HepG2 (cell line): ENCODE data around the gene PSORS1C1. TPM values are rescaled to one million over a fixed set of nuclear protein-coding genes. Genes with fewer than 3 reads are reported as not detected.
"Not testable (repeated sequence)": the region's sequence is repeated elsewhere in the genome, so short reads cannot be mapped to it uniquely, and the experiment has no call there.

Experiments used
- ATAC-seq: fragments of 200-7000 bp; cut with Tn5 transposase; 3 replicates; pipeline ENCODE4 v1.9.1; 2020; ENCODE audit warnings: mild to moderate bottlenecking, moderate library complexity
- BruUV-seq: library from RNA; stranded (reverse); fragments of 400-500 nt; replicated peaks from 2 replicates; lab custom pipeline; 2021; lab: Mats Ljungman, UMichigan
- CTCF ChIA-PET: fragments of 300-600 bp; formaldehyde crosslinking; extraction: SDS; loops from one replicate; lab custom pipeline; 2021; ENCODE audit warnings: low total read pairs, inconsistent platforms, low intra/inter-chr PET ratio; lab: Yijun Ruan, JAX
- POLR2A ChIA-PET: fragments of 350-600 bp; sonication (Branson Sonifier 250); formaldehyde crosslinking; loops from one replicate; lab custom pipeline; 2020; ENCODE audit warnings: antibody characterized with exemption, inconsistent platforms; lab: Yijun Ruan, JAX
- DNase-seq: peaks from one replicate; pipeline ENCODE4 v3.0.0-alpha.2; 2015; ENCODE audit warnings: low spot score
- FAIRE-seq: peaks from 3 replicates; lab custom pipeline; 2011; peaks lifted over from hg19 to GRCh38; lab: Jason Lieb, UNC
- H2AFZ ChIP-seq: one replicate; pipeline ENCODE4 v1.6.1; 2011; ENCODE audit warnings: low read length, inconsistent platforms
- H3K27ac ChIP-seq: fragments of 300-600 bp; 3 replicates; pipeline ENCODE4 v1.8.0; 2011; ENCODE audit warnings: mixed run types, mild to moderate bottlenecking, mixed read lengths, low read length, inconsistent platforms; ENCODE audit not compliant: insufficient read depth; ENCODE audit errors: extremely low read length
- H3K27me3 ChIP-seq, 2 experiments: fragments of 200-600 bp in 1 of 2; 2 replicates in 1 of 2; 3 replicates in 1 of 2; pipeline versions ENCODE4 v1.6.0 to v1.8.0; 2011; ENCODE audit warnings: low read length in 2 of 2, mild to moderate bottlenecking in 2 of 2, moderate library complexity in 2 of 2, inconsistent platforms in 1 of 2; ENCODE audit not compliant: insufficient read depth in 2 of 2, control insufficient read depth in 1 of 2
- H3K36me3 ChIP-seq, 2 experiments: fragments of 200-600 bp in 1 of 2; replicated peaks in 1 of 2; 2 replicates in 1 of 2; 3 replicates in 1 of 2; pipeline versions ENCODE4 v1.5.1 to v1.8.0; 2011; ENCODE audit warnings: low read length in 2 of 2, inconsistent platforms in 1 of 2; ENCODE audit not compliant: insufficient read depth in 2 of 2, control insufficient read depth in 1 of 2
- H3K4me1 ChIP-seq: 2 replicates; pipeline ENCODE4 v1.5.1; 2012; ENCODE audit warnings: low read length, inconsistent platforms; ENCODE audit not compliant: insufficient read depth
- H3K4me2 ChIP-seq: 2 replicates; pipeline ENCODE4 v1.6.0; 2011; ENCODE audit warnings: low read depth, low read length, inconsistent platforms
- H3K4me3 ChIP-seq, 3 experiments: fragments of 200-600 bp in 1 of 3; sonication (generic), shearing (Covaris generic) in 1 of 3; replicated peaks in 1 of 3; 2 replicates each; pipeline ENCODE4 v1.5.1; 2011 to 2016; ENCODE audit warnings: low read length in 3 of 3, inconsistent platforms in 2 of 3, low read depth in 2 of 3, mild to moderate bottlenecking in 2 of 3, control low read depth in 1 of 3, mixed read lengths in 1 of 3; ENCODE audit not compliant: insufficient read depth in 1 of 3
- H3K79me2 ChIP-seq: one replicate; pipeline ENCODE4 v1.6.1; 2011; ENCODE audit warnings: low read length, inconsistent platforms; ENCODE audit not compliant: insufficient read depth
- H3K9ac ChIP-seq: 2 replicates; pipeline ENCODE4 v1.6.0; 2011; ENCODE audit warnings: mild to moderate bottlenecking, low read depth, low read length, inconsistent platforms; ENCODE audit not compliant: insufficient read depth
- H3K9me3 ChIP-seq: 2 replicates; pipeline ENCODE4 v1.5.1; 2012; ENCODE audit warnings: mild to moderate bottlenecking, low read length
- H4K20me1 ChIP-seq: 2 replicates; pipeline ENCODE4 v1.6.0; 2011; ENCODE audit warnings: inconsistent platforms, mild to moderate bottlenecking, low read length, moderate library complexity; ENCODE audit not compliant: insufficient read depth
- CTCF ChIP-seq: sonication (generic); formaldehyde crosslinking; IDR thresholded peaks from 2 replicates; pipeline ENCODE4 v1.5.0; 2020; ENCODE audit warnings: mild to moderate bottlenecking, missing genetic modification reagents, moderate library complexity
- WGBS: methylation state at CpG from one replicate; pipeline ENCODE4 v1.1.6; 2017; ENCODE audit warnings: low lambda C conversion rate; 5-methylcytosine and 5-hydroxymethylcytosine counted together
- in situ Hi-C: cut with HindIII; loops from 2 replicates; pipeline ENCODE4 v1.10.0; 2017; ENCODE audit warnings: low pct_unique_long_range_greater_than_20kb; ENCODE audit not compliant: extremely low pct_ligation_motif_present
- intact Hi-C: fragments of 100-400 bp; cut with micrococcal nuclease; formaldehyde crosslinking; loops from one replicate; pipeline ENCODE4 v1.10.0; 2022; ENCODE audit not compliant: unreplicated experiment
- polyA plus RNA-seq, 8 experiments: library from polyadenylated mRNA; depleted of rRNA in 3 of 8; stranded (reverse) in 7 of 8; unstranded in 1 of 8; fragments of >200 nt; fragmentation: Illumina TruSeq in 4 of 8; extraction: Trizol in 4 of 8; gene quantifications; 2 replicates each; pipeline versions ENCODE4 v1.2.1 to v1.2.3, GENCODE V29; 2011 to 2016; ENCODE audit warnings: low read depth in 4 of 8, missing spikeins in 1 of 8, mixed read lengths in 1 of 8; ENCODE audit not compliant: insufficient read depth in 1 of 8
- small RNA-seq, 3 experiments: library from RNA; depleted of rRNA; stranded (forward); fragments of <200 nt; gene quantifications; one replicate each; pipeline ENCODE3, GENCODE V24; 2012; ENCODE audit warnings: low read depth in 2 of 3, low replicate concordance in 1 of 3; ENCODE audit not compliant: insufficient read length in 3 of 3, insufficient read depth in 2 of 3
- total RNA-seq, 5 experiments: library from RNA; depleted of rRNA; stranded (reverse); fragments of >200 nt; fragmentation: Illumina TruSeq; extraction: Trizol; gene quantifications; 2 replicates each; pipeline ENCODE4 v1.2.3, GENCODE V29; 2016; ENCODE audit warnings: low read depth in 1 of 5

Gene PSORS1C1
- total and polyA plus RNA-seq, 2 of the 13 experiments (the other 11 are each of a cell fraction or from before 2014, with no cell fraction given): 0.01 to 0.02 TPM

GRCh38 chr6:31189223-31189622, 74.6 kb downstream of the PSORS1C1 start:
- H3K27me3 ChIP-seq, in situ Hi-C loops, POLR2A ChIA-PET, ATAC-seq, DNase-seq, H2AFZ ChIP-seq, H4K20me1 ChIP-seq, BruUV-seq, H3K9me3 ChIP-seq, H3K27ac ChIP-seq, intact Hi-C loops, H3K9ac ChIP-seq, H3K36me3 ChIP-seq, H3K4me3 ChIP-seq, FAIRE-seq, H3K4me2 ChIP-seq: not testable (repeated sequence)
- Histone ChIP-seq H3K4me1 (peaks cover 23% of the 10 kb centered on the region), H3K79me2 (peaks cover 15% of the 10 kb centered on the region)
- 0 out of 2 replicates have a peak, but pooled peaks have one; percentile 8 for TF ChIP-seq CTCF (CRISPR knock-in tag)
- 62% methylated on average over 3 of the region's 3 CpGs for WGBS
- CTCF ChIA-PET: interaction anchor here (1.3 kb wide), 1 partner anchor 52 kb away, joined by 4 read pairs; no protein-coding TSS in a partner anchor

Small RNA genes within 50 kb of the gene (small RNA-seq; reads per million reads assigned to genes)
- 0 reads per million in 3 experiments for gene POLR2LP1
- 0 to 0.97 (median 0.33) reads per million in 3 experiments for gene RNU6-1133P

Other genes starting within 250 kb of the PSORS1C1 start
- 7.0 and 16.7 TPM in 2 replicates for gene DDR1, start 230.3 kb upstream of the PSORS1C1 start, total RNA-seq (2016; rRNA removed; fragmentation: Illumina TruSeq; extraction: Trizol)
- 20.2 and 25.0 TPM in 2 replicates for gene DDR1, start 230.3 kb upstream of the PSORS1C1 start, polyA plus RNA-seq (2011; rRNA removed)
- 15.9 and 18.0 TPM in 2 replicates for gene GTF2H4, start 206.6 kb upstream of the PSORS1C1 start, total RNA-seq (2016; rRNA removed; fragmentation: Illumina TruSeq; extraction: Trizol)
- gene GTF2H4, start 206.6 kb upstream of the PSORS1C1 start, polyA plus RNA-seq (2011; rRNA removed): 49.3 and 58.3 TPM in 2 replicates
- 45.9 and 71.8 TPM in 2 replicates for gene VARS2, start 200.6 kb upstream of the PSORS1C1 start, total RNA-seq (2016; rRNA removed; fragmentation: Illumina TruSeq; extraction: Trizol)
- gene VARS2, start 200.6 kb upstream of the PSORS1C1 start, polyA plus RNA-seq (2011; rRNA removed): 61.8 and 68.8 TPM in 2 replicates
- gene SFTA2, start 182.6 kb upstream of the PSORS1C1 start, total RNA-seq (2016; rRNA removed; fragmentation: Illumina TruSeq; extraction: Trizol): not detected in 2 replicates
- gene SFTA2, start 182.6 kb upstream of the PSORS1C1 start, polyA plus RNA-seq (2011; rRNA removed): not detected in 2 replicates
- not detected in 2 replicates for gene MUCL3, start 173.8 kb upstream of the PSORS1C1 start, total RNA-seq (2016; rRNA removed; fragmentation: Illumina TruSeq; extraction: Trizol)
- not detected in 2 replicates for gene MUCL3, start 173.8 kb upstream of the PSORS1C1 start, polyA plus RNA-seq (2011; rRNA removed)
- not detected in 2 replicates for gene MUC21, start 131.1 kb upstream of the PSORS1C1 start, total RNA-seq (2016; rRNA removed; fragmentation: Illumina TruSeq; extraction: Trizol)
- not detected in 2 replicates for gene MUC21, start 131.1 kb upstream of the PSORS1C1 start, polyA plus RNA-seq (2011; rRNA removed)
- gene MUC22, start 104.3 kb upstream of the PSORS1C1 start, total RNA-seq (2016; rRNA removed; fragmentation: Illumina TruSeq; extraction: Trizol): not detected in 2 replicates
- gene MUC22, start 104.3 kb upstream of the PSORS1C1 start, polyA plus RNA-seq (2011; rRNA removed): not detected in 2 replicates
- gene C6orf15, start 2.2 kb upstream of the PSORS1C1 start, total RNA-seq (2016; rRNA removed; fragmentation: Illumina TruSeq; extraction: Trizol): not detected in 2 replicates
- not detected in 2 replicates for gene C6orf15, start 2.2 kb upstream of the PSORS1C1 start, polyA plus RNA-seq (2011; rRNA removed)
- not detected in 2 replicates for gene CDSN, start 5.6 kb downstream of the PSORS1C1 start, total RNA-seq (2016; rRNA removed; fragmentation: Illumina TruSeq; extraction: Trizol)
- gene CDSN, start 5.6 kb downstream of the PSORS1C1 start, polyA plus RNA-seq (2011; rRNA removed): not detected in 2 replicates
- gene PSORS1C2, start 24.3 kb downstream of the PSORS1C1 start, total RNA-seq (2016; rRNA removed; fragmentation: Illumina TruSeq; extraction: Trizol): not detected in 2 replicates
- gene PSORS1C2, start 24.3 kb downstream of the PSORS1C1 start, polyA plus RNA-seq (2011; rRNA removed): not detected in 2 replicates
- gene CCHCR1, start 43.0 kb downstream of the PSORS1C1 start, total RNA-seq (2016; rRNA removed; fragmentation: Illumina TruSeq; extraction: Trizol): 20.2 and 28.2 TPM in 2 replicates
- 14.6 and 17.2 TPM in 2 replicates for gene CCHCR1, start 43.0 kb downstream of the PSORS1C1 start, polyA plus RNA-seq (2011; rRNA removed)
- 20.5 and 22.2 TPM in 2 replicates for gene TCF19, start 43.8 kb downstream of the PSORS1C1 start, total RNA-seq (2016; rRNA removed; fragmentation: Illumina TruSeq; extraction: Trizol)
- 4.2 and 4.9 TPM in 2 replicates for gene TCF19, start 43.8 kb downstream of the PSORS1C1 start, polyA plus RNA-seq (2011; rRNA removed)
- gene POU5F1, start 55.9 kb downstream of the PSORS1C1 start, total RNA-seq (2016; rRNA removed; fragmentation: Illumina TruSeq; extraction: Trizol): 1.2 and 2.5 TPM in 2 replicates
- gene POU5F1, start 55.9 kb downstream of the PSORS1C1 start, polyA plus RNA-seq (2011; rRNA removed): 6.8 and 7.2 TPM in 2 replicates
- gene HLA-C, start 157.3 kb downstream of the PSORS1C1 start, total RNA-seq (2016; rRNA removed; fragmentation: Illumina TruSeq; extraction: Trizol): 31.5 and 77.1 TPM in 2 replicates
- 155 and 225 TPM in 2 replicates for gene HLA-C, start 157.3 kb downstream of the PSORS1C1 start, polyA plus RNA-seq (2011; rRNA removed)
- 15.5 and 35.3 TPM in 2 replicates for gene HLA-B, start 242.4 kb downstream of the PSORS1C1 start, total RNA-seq (2016; rRNA removed; fragmentation: Illumina TruSeq; extraction: Trizol)
- gene HLA-B, start 242.4 kb downstream of the PSORS1C1 start, polyA plus RNA-seq (2011; rRNA removed): 88.9 and 228 TPM in 2 replicates